Hepatocyte (in vitro differentiated cells): ENCODE data around the gene TRPV2. TPM values are rescaled to one million over a fixed set of nuclear protein-coding genes. Genes with fewer than 3 reads are reported as not detected.
A peak's percentile ranks its signal among the peaks of the same experiment; 100 is the strongest.

Source experiments
- DNase-seq: peaks from one replicate; pipeline ENCODE4 v3.0.0-alpha.2; 2016; ENCODE audit warnings: low spot score
- H2AFZ ChIP-seq: fragments of 200-600 bp; sonication (generic); 2 replicates; pipeline ENCODE4 v1.6.0; 2016; ENCODE audit warnings: antibody characterized with exemption, mild to moderate bottlenecking
- H3K27ac ChIP-seq: fragments of 200-600 bp; sonication (generic); 2 replicates; pipeline ENCODE4 v1.5.1; 2016; ENCODE audit warnings: mild to moderate bottlenecking
- H3K27me3 ChIP-seq: fragments of 200-600 bp; sonication (generic); 2 replicates; pipeline ENCODE4 v1.6.1; 2016
- H3K36me3 ChIP-seq: fragments of 200-600 bp; sonication (generic); replicated peaks from 2 replicates; pipeline ENCODE4 v1.5.1; 2016; ENCODE audit warnings: low read depth; ENCODE audit not compliant: insufficient read depth
- H3K4me1 ChIP-seq: fragments of 200-600 bp; sonication (generic); 2 replicates; pipeline ENCODE4 v1.5.1; 2016; ENCODE audit warnings: mild to moderate bottlenecking, moderate library complexity; ENCODE audit not compliant: insufficient read depth
- H3K4me2 ChIP-seq: fragments of 200-600 bp; sonication (generic); 2 replicates; pipeline ENCODE4 v1.6.0; 2016
- H3K4me3 ChIP-seq: fragments of 200-600 bp; sonication (generic); 2 replicates; pipeline ENCODE4 v1.5.1; 2016; ENCODE audit warnings: mild to moderate bottlenecking
- H3K79me2 ChIP-seq: fragments of 200-600 bp; sonication (generic); 2 replicates; pipeline ENCODE4 v1.6.0; 2017; ENCODE audit warnings: mild to moderate bottlenecking
- H3K9me2 ChIP-seq: fragments of 200-600 bp; sonication (generic); replicated peaks from 2 replicates; pipeline ENCODE4 v1.6.0; 2017; ENCODE audit warnings: mild to moderate bottlenecking; ENCODE audit not compliant: insufficient read depth
- H3K9me3 ChIP-seq: fragments of 200-600 bp; sonication (generic); 2 replicates; pipeline ENCODE4 v1.5.1; 2016; ENCODE audit warnings: low read depth, mild to moderate bottlenecking
- H4K20me1 ChIP-seq: fragments of 200-600 bp; sonication (generic); 2 replicates; pipeline ENCODE4 v1.6.0; 2016; ENCODE audit warnings: mild to moderate bottlenecking; ENCODE audit not compliant: insufficient read depth, poor library complexity, severe bottlenecking
- EZH2 ChIP-seq: fragments of 200-600 bp; sonication (generic); IDR thresholded peaks from 2 replicates; pipeline ENCODE4 v1.6.1; 2016; ENCODE audit warnings: antibody characterized with exemption, mild to moderate bottlenecking, borderline replicate concordance
- EZH2phosphoT487 ChIP-seq: fragments of 200-600 bp; sonication (generic); IDR thresholded peaks from one replicate; pipeline ENCODE4 v1.6.1; 2018; ENCODE audit warnings: antibody characterized with exemption, mild to moderate bottlenecking, low read depth, moderate library complexity; ENCODE audit not compliant: unreplicated experiment, severe bottlenecking
- WGBS: methylation state at CpG from one replicate; pipeline ENCODE4 v1.1.6; 2016; ENCODE audit warnings: low lambda C conversion rate; ENCODE audit errors: missing lambda C conversion rate; 5-methylcytosine and 5-hydroxymethylcytosine counted together
- polyA plus RNA-seq: library from polyadenylated mRNA; unstranded; fragments of >200 nt; fragmentation: Nextera tagmentation; extraction: Ambion mirVana; gene quantifications from 2 replicates; pipeline ENCODE4 v1.2.1, GENCODE V29; 2016
- total RNA-seq: library from RNA; depleted of rRNA; stranded (reverse); fragments of >200 nt; gene quantifications from 2 replicates; pipeline ENCODE4 v1.2.3, GENCODE V29; 2014
- TF ChIP-seq, protein P1 (sequence below): fragments of 200-600 bp; sonication (generic); IDR thresholded peaks from 2 replicates; pipeline ENCODE4 v1.5.1; 2016; ENCODE audit warnings: antibody characterized with exemption, mild to moderate bottlenecking; ENCODE audit not compliant: poor library complexity

TRPV2 gene
- total and polyA plus RNA-seq, 2 experiments from 2014 or later: 7.7 to 10.1 TPM

DNA sequence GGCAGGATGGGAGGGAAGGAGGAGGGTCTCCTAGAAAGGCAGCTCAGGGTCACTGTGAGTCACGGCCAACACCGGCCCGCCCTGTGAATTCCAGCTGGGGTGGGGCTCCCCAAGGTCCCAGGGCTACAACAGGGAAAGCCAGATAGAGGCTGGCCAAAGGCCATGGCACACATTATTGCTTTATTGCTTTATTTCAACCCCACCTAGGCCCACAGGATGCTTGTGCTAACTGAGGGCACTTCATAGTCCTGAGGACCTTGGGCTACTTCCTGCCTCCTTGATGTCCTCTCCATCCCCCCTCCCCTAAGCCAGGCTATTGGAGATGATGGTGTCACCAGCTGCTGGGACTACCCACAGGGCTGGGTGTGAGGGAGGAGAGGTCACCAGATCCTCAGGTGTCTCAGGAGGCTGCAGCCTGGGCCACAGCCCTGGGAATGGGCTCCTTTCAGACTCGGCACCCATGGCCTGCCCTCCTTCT, 50.5 kb downstream of the TRPV2 start:
- H3K27ac ChIP-seq: peak overlapping the region; percentile 98
- H4K20me1 ChIP-seq: no peaks in the 10 kb centered on the region
- WGBS: 61% methylated on average over 4 of the region's 4 CpGs
- no peaks in the 10 kb centered on the region for H3K36me3 ChIP-seq
- H2AFZ ChIP-seq: no peak overlapping the region
- no peaks in the 10 kb centered on the region for H3K9me3 ChIP-seq
- no peak for TF ChIP-seq EZH2phosphoT487
- TF ChIP-seq EZH2: no peak
- TF ChIP-seq, protein P1, sequence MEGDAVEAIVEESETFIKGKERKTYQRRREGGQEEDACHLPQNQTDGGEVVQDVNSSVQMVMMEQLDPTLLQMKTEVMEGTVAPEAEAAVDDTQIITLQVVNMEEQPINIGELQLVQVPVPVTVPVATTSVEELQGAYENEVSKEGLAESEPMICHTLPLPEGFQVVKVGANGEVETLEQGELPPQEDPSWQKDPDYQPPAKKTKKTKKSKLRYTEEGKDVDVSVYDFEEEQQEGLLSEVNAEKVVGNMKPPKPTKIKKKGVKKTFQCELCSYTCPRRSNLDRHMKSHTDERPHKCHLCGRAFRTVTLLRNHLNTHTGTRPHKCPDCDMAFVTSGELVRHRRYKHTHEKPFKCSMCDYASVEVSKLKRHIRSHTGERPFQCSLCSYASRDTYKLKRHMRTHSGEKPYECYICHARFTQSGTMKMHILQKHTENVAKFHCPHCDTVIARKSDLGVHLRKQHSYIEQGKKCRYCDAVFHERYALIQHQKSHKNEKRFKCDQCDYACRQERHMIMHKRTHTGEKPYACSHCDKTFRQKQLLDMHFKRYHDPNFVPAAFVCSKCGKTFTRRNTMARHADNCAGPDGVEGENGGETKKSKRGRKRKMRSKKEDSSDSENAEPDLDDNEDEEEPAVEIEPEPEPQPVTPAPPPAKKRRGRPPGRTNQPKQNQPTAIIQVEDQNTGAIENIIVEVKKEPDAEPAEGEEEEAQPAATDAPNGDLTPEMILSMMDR: no peak
- no peak overlapping the region for H3K4me3 ChIP-seq
- H3K79me2 ChIP-seq: peaks cover 24% of the 10 kb centered on the region
- no peaks in the 10 kb centered on the region for H3K27me3 ChIP-seq
- H3K4me2 ChIP-seq: peak overlapping the region; percentile 60
- H3K4me1 ChIP-seq: peaks cover 67% of the 10 kb centered on the region
- no peaks in the 10 kb centered on the region for H3K9me2 ChIP-seq
- peak; percentile 79 for DNase-seq

- WGBS: 80% methylated on average over 9 of the region's 9 CpGs
- no peak overlapping the region for H3K4me3 ChIP-seq
- H3K36me3 ChIP-seq: no peaks in the 10 kb centered on the region
These were observed 51.0 kb downstream of the TRPV2 start for GRCh38 chr17:16466407-16466806.

DNA sequence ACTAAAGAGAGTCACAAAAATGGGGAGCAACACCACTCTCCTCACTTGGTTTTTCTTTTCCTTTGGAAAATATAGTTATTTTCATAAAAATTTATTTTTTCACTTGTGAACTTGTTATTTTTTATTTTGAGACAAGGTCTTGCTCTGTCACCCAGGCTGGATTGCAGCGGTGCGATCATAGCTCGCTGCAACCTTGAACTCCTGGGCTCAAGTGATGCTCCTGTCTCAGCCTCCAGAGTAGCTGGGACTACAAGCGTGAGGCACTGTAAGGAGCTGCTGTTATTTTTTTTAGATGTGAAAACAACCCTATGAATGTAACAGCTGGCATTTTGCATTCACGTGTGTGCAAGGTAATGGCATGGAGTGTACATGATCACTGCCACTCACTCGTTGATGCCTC, 51.7 kb downstream of the TRPV2 start:
- peaks cover 24% of the 10 kb centered on the region for H3K79me2 ChIP-seq
- H4K20me1 ChIP-seq: no peaks in the 10 kb centered on the region
- no peak overlapping the region for H2AFZ ChIP-seq
- H3K4me1 ChIP-seq: peaks cover 67% of the 10 kb centered on the region
- H3K9me2 ChIP-seq: no peaks in the 10 kb centered on the region
- WGBS: 94% methylated on average over 6 of the region's 6 CpGs
- H3K27ac ChIP-seq: peak overlapping the region; percentile 98
- no peak overlapping the region for H3K4me3 ChIP-seq
- no peak for TF ChIP-seq EZH2phosphoT487
- no peak for TF ChIP-seq EZH2
- TF ChIP-seq, protein P1: no peak
- no peaks in the 10 kb centered on the region for H3K27me3 ChIP-seq
- no peaks in the 10 kb centered on the region for H3K9me3 ChIP-seq
- no peak for DNase-seq
- no peak overlapping the region for H3K4me2 ChIP-seq
- H3K36me3 ChIP-seq: no peaks in the 10 kb centered on the region

More at GRCh38 chr17:16466407-16466806, 51.0 kb downstream of the TRPV2 start:
- peak overlapping the region; percentile 98 for H3K27ac ChIP-seq
- H2AFZ ChIP-seq: no peak overlapping the region
- peak overlapping the region; percentile 60 for H3K4me2 ChIP-seq
- peaks cover 67% of the 10 kb centered on the region for H3K4me1 ChIP-seq
- TF ChIP-seq, protein P1: no peak
- TF ChIP-seq EZH2phosphoT487 (no peak), EZH2 (no peak)
- DNase-seq: peak; percentile 55
- H3K9me2 ChIP-seq: no peaks in the 10 kb centered on the region
- no peaks in the 10 kb centered on the region for H3K9me3 ChIP-seq
- peaks cover 24% of the 10 kb centered on the region for H3K79me2 ChIP-seq
- no peaks in the 10 kb centered on the region for H4K20me1 ChIP-seq
- H3K27me3 ChIP-seq: no peaks in the 10 kb centered on the region
